ENCODE data around the gene TBC1D24.
"Not testable (repeated sequence)": the region's sequence is repeated elsewhere in the genome, so short reads cannot be mapped to it uniquely, and the experiment has no call there.

Gene TBC1D24

GRCh38 chr16:2518823-2519710, 44.1 kb downstream of the TBC1D24 start:
- DNase-seq, result no peak

DNA sequence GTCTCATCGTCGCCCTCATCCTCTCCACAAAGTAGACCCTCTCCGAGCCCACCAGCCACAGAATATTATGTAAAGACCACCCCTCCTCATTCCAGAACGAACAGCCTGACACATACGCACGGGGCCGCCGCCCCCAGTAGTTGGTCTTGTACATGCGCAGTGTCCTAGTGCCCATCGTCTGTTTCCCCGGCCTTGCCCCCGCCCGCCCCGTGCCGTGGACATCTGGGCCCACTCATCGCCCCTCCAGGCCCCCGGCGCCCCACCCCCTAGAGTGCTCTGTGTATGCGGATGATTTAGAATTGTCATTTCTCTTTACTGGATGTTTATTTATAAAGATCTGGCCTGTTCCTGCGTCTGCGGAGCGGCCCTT, 44.8 kb downstream of the TBC1D24 start:
- DNase-seq, result no peak

GRCh38 chr16:2520097-2520783, 45.3 kb downstream of the TBC1D24 start, which contains the start of gene AMDHD2:
Gene AMDHD2 (plus strand): TSS chr16:2520371. CDS start chr16:2520459, 88 bp downstream.
- peak; percentile 89 for DNase-seq

- DNase-seq, result peak; percentile 53
Measured at GRCh38 chr16:2520784-2521531, 46.0 kb downstream of the TBC1D24 start.

- no peak for DNase-seq
Measured at GRCh38 chr16:2523801-2524231, 48.9 kb downstream of the TBC1D24 start.

- no peak for DNase-seq
Measured at GRCh38 chr16:2524339-2524938, 49.5 kb downstream of the TBC1D24 start.

DNA sequence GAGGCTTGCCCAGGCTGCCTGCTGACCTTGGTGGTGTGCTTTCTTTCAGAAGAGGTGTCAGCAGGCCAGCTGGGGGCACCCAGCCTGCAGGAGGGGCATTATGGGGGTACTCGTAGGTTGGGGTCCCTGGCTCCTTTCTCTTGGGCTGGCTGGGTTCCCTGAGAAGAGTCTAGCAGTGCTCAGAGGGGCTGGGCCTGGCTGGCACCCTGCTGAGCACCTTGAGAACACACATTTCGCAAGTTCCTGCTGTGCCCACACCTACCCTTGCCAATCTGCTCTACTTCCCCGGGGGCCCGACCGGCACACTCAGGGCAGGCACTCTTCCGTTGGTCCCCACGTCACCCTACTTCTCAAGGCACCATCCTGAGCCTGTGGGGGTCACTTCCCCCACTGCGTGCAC, 51.2 kb downstream of the TBC1D24 start:
- no peak for DNase-seq

- no peak for DNase-seq
Measured at GRCh38 chr16:2527071-2527783, 52.3 kb downstream of the TBC1D24 start.

- DNase-seq, result no peak
Measured at GRCh38 chr16:2527784-2528100, 52.8 kb downstream of the TBC1D24 start.

GRCh38 chr16:2528161-2529060, 53.5 kb downstream of the TBC1D24 start:
- no peak for DNase-seq

- DNase-seq, result no peak
Measured at GRCh38 chr16:2529061-2529931, 54.4 kb downstream of the TBC1D24 start.

DNA sequence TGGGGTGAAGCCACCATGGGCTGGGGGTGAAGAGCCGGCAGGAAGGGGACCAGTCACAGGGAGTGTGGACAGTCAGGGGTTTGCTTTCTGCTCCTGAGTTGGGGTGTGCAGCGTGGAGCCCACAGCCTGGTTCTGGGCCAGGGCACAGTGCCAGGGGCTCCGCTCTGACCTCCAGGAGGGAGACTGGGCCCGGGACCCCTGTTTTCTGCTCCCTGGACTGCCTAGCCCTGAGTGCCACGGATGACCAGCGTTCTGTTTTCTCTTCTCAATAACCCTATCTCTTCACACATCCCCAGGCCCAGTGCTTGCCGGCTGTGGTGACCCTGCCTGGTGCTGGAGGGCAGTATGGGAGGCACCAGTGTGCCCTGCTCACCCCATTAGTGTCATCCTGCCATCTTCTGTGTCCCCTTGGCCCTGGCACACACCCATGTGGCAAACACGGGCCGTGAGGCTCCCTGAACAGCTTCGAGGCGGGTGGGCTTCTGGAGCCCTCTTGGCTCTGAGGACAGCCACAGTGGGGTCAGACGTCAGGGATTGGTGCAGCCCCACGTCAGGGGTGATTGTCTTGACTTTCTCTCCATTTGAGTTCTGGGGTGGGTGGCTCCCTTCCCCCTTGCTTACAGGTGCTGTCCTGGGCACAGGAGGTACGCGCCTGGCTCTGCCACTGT, 55.2 kb downstream of the TBC1D24 start:
- no peak for DNase-seq

DNA sequence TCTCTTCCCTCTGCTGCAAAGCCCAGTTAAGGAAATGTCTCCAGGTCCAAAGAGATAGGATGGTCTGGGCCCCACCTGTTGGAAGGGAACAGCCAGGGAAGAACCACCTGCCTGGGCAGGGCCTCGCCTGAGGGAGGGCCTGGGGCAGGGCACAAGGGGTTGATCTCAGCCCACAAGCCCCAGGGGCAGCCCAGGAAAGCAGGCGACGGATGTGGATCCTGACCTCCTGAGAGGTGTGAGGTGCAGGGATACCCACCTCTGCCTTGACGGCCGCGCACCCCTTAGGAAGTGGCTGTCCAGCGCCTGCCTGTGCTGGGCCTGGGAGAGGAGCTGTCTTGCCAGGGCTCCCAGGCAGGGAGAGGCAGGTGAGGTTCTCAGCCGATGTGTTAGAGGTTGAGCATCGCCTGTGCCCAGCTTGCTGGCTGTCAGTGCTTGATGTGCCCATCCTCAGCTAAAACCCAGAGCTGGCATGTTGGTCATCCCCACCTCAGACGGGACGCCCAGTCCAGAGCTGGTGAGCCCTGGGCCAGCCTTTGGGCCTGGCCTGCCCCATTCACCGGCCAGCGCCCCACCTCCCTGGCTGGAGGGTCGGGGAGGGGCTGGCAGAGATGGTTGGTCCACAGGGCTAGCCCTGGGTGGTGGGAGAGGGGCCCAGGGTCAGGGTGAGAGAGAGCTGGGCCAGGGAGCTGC, 55.8 kb downstream of the TBC1D24 start:
- no peak for DNase-seq

GRCh38 chr16:2531371-2531695, 56.4 kb downstream of the TBC1D24 start, which contains the start of gene CEMP1:
Gene CEMP1 (minus strand): TSS chr16:2531408. CDS start chr16:2531073, 335 bp downstream.
- DNase-seq, result no peak

- peak; percentile 97 for DNase-seq
Measured at GRCh38 chr16:2531696-2532493, 57.0 kb downstream of the TBC1D24 start.

DNA sequence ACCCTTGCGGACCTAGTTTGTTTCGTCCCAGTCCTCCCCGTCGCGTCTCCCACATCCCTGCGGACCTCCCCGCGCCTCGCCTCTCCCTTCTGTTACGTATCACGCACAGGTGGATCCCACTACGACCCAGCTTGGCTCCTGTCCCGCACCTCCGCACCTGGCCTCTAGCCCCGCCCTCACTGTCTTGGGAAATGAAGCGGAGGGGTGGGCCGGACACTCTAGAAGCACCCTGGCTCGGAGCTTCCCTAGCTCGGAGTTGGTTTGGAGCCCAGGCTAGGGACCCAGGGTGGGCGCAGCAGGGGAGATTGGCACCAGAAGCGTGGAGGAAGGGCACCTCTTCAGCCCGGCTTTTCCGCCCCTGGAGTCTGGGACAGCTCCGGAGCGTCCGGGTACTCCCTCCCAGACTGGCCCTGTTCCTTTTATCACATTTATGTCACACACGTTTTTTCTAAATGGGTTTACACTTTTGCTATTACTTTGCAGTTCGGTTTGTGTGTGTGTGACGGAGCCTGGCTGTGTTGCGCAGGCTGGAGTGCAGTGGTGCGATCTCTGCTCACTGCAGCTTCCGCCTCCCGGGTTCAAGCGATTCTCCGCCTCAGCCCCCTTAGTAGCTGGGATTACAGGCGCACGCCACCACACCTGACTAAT, 57.7 kb downstream of the TBC1D24 start:
- DNase-seq, result peak; percentile 80

DNA sequence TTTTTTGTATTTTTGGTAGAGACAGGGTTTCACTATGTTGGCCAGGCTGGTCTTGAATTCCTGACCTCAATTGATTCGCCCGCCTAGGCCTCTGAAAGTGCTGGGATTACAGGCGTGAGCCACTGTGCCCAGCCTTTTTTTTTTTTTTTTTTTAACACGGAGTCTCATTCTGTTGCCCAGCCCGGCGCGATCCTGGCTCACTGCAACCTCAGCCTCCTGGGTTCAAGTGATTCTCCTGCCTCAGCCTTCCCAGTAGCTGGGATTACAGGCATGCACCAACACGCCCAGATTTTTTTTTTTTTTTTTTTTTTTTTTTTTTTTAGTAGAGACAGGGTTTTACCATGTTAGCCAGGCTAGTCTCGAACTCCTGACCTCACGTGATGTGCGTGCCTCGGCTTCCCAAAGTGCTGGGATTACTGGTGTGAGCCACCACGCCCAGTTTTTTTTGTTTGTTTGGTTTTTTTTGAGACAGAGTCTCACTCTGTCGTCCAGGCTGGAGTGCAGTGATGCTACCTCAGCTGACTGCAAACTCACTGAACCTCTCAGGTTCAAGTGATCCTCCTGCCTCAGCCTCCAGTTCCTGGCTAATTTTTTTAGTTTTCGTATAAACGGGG, 58.3 kb downstream of the TBC1D24 start:
- not testable (repeated sequence) for DNase-seq

Measured in stimulated activated CD4-positive, alpha-beta T cell treated with anti-CD3 and anti-CD28 coated beads, Interleukin-1b, Interleukin-23, amount 100 ng/mL, for 48 hours (primary cell).